Liver (tissue), 3 donors: ENCODE measurements around the gene GRAMD2A.

ENCODE experiments used
- CTCF ChIP-seq: fragments of 150-350 bp; IDR thresholded peaks from 2 replicates; pipeline ENCODE4 v1.5.1; 2017; ENCODE audit warnings: improper control_type of control experiment, low read depth, low read length; ENCODE audit not compliant: missing input control
- TAF1 ChIP-seq: conservative IDR thresholded peaks from 2 replicates; pipeline ENCODE4 v1.6.1; 2016; ENCODE audit warnings: antibody characterized with exemption, mild to moderate bottlenecking
- ZBTB33 ChIP-seq: IDR thresholded peaks from 2 replicates; pipeline ENCODE4 v1.6.1; 2016; ENCODE audit warnings: antibody characterized with exemption
- donor health status: healthy.
- donor health status: healthy.

GRCh38 chr15:72173401-72173800 lies 24.2 kb downstream of the GRAMD2A start:
- no peak for TF ChIP-seq CTCF
- no peak for TF ChIP-seq TAF1
- TF ChIP-seq ZBTB33, result no peak
